ENCODE measurements around the gene ZFP30.
"Not testable (repeated sequence)": the region's sequence is repeated elsewhere in the genome, so short reads cannot be mapped to it uniquely, and the experiment has no call there.

DNA sequence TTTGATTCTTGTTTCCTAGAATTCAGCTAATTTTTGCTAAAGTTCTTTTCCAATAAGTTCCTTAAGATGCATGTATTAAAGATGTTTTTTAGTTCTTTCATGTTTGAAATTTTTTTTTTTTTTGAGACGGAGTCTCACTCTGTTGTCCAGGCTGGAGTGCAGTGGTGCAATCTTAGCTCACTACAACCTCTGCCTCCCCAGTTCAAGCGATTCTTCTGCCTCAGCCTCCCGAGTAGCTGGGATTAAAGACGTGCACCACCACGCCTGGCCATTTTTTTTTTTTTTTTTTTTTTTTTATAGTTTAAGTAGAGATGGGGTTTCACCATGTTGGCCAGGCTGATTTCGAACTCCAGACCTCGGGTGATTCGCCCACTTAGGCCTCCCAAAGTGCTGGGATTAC, 1.9 kb upstream of the ZFP30 start:
- not testable (repeated sequence) for TF ChIP-seq CTCF (conservative IDR thresholded peaks at IDR 0.05); ZFX (IDR thresholded peaks at IDR 0.05)
